Panc1 (cell line): Measurements from ENCODE around the gene TMUB2. TPM values are rescaled to one million over a fixed set of nuclear protein-coding genes. Genes with fewer than 3 reads are reported as not detected.

Experiments
- ATAC-seq: fragments of 200-7000 bp; cut with Tn5 transposase; 2 replicates; pipeline ENCODE4 v1.9.1; 2020; ENCODE audit warnings: mild to moderate bottlenecking, moderate library complexity
- BruUV-seq: library from RNA; stranded (reverse); fragments of 400-500 nt; replicated peaks from 2 replicates; lab custom pipeline; 2021; lab: Mats Ljungman, UMichigan
- CTCF ChIA-PET: fragments of 300-600 bp; sonication (Branson Sonifier 250); formaldehyde crosslinking; loops from one replicate; lab custom pipeline; 2022; ENCODE audit warnings: antibody characterized with exemption; lab: Charles Lee
- POLR2A ChIA-PET: fragments of 300-600 bp; sonication (Branson Sonifier 250); formaldehyde crosslinking; loops from one replicate; lab custom pipeline; 2022; ENCODE audit warnings: antibody characterized with exemption; lab: Charles Lee
- DNase-seq: peaks from one replicate; pipeline ENCODE4 v3.0.0-alpha.2; 2010; ENCODE audit warnings: low read depth, low spot score
- H3K27ac ChIP-seq: 2 replicates; pipeline ENCODE4 v1.5.1; 2011; ENCODE audit warnings: mild to moderate bottlenecking, low read length, inconsistent platforms
- H3K27me3 ChIP-seq: fragments of 200-500 bp; sonication (Bioruptor generic); 2 replicates; pipeline ENCODE4 v1.6.0; 2014; ENCODE audit warnings: low read length, inconsistent platforms; ENCODE audit not compliant: control insufficient read depth, insufficient read depth
- H3K36me3 ChIP-seq: fragments of 200-500 bp; sonication (Bioruptor generic); 2 replicates; pipeline ENCODE4 v1.5.1; 2014; ENCODE audit warnings: inconsistent platforms, mild to moderate bottlenecking, low read length, moderate library complexity; ENCODE audit not compliant: control insufficient read depth, insufficient read depth
- H3K4me1 ChIP-seq: 2 replicates; pipeline ENCODE4 v1.5.1; 2011; ENCODE audit warnings: inconsistent platforms, mild to moderate bottlenecking, low read length, moderate library complexity; ENCODE audit not compliant: control insufficient read depth, insufficient read depth
- H3K4me3 ChIP-seq, 2 experiments: 2 replicates each; pipeline ENCODE4 v1.5.1; 2011 to 2012; ENCODE audit warnings: low read depth in 2 of 2, low read length in 2 of 2, mild to moderate bottlenecking in 2 of 2, inconsistent platforms in 1 of 2, moderate library complexity in 1 of 2
- H3K9me3 ChIP-seq: fragments of 200-500 bp; sonication (Bioruptor generic); 2 replicates; pipeline ENCODE4 v1.5.1; 2014; ENCODE audit warnings: low read depth, mild to moderate bottlenecking, inconsistent platforms, low read length, moderate library complexity; ENCODE audit not compliant: control insufficient read depth, insufficient read depth
- POLR2AphosphoS5 ChIP-seq: IDR thresholded peaks from 2 replicates; pipeline ENCODE4 v1.6.1; 2012; ENCODE audit warnings: mild to moderate bottlenecking, low read depth, low read length, moderate library complexity
- SIN3A ChIP-seq: IDR thresholded peaks from 2 replicates; pipeline ENCODE4 v1.6.1; 2012; ENCODE audit warnings: low read depth, mild to moderate bottlenecking, low read length, moderate library complexity, borderline replicate concordance; ENCODE audit not compliant: insufficient read depth
- TCF7L2 ChIP-seq: IDR thresholded peaks from 2 replicates; pipeline ENCODE4 v1.6.1; 2011; ENCODE audit warnings: mild to moderate bottlenecking, low read depth, low read length, inconsistent platforms
- in situ Hi-C: cut with HindIII; loops from 2 replicates; pipeline ENCODE4 v1.10.0; 2016; ENCODE audit warnings: low sequenced_read_pairs, low pct_unique_long_range_greater_than_20kb
- intact Hi-C: fragments of 100-400 bp; cut with micrococcal nuclease; formaldehyde crosslinking; loops from one replicate; pipeline ENCODE4 v1.10.0; 2022; ENCODE audit not compliant: unreplicated experiment
- total RNA-seq: library from RNA; stranded (reverse); gene quantifications from one replicate; pipeline ENCODE4 v1.2.1, GENCODE V29; 2021; ENCODE audit not compliant: unreplicated experiment
- TF ChIP-seq, protein P1 (sequence below): fragments of 450-650 bp; IDR thresholded peaks from 2 replicates; pipeline ENCODE4 v1.5.1; 2017; ENCODE audit warnings: mild to moderate bottlenecking
- TF ChIP-seq, protein P2 (sequence below), 2 experiments: IDR thresholded peaks; 2 replicates each; pipeline ENCODE4 v1.6.1; 2011 to 2012; ENCODE audit warnings: low read depth in 2 of 2, control low read depth in 1 of 2, low read length in 1 of 2, mild to moderate bottlenecking in 1 of 2, moderate library complexity in 1 of 2; ENCODE audit not compliant: insufficient read depth in 1 of 2

The TMUB2 gene
- total RNA-seq, 1 experiment from 2014 or later: 30.7 TPM

DNA sequence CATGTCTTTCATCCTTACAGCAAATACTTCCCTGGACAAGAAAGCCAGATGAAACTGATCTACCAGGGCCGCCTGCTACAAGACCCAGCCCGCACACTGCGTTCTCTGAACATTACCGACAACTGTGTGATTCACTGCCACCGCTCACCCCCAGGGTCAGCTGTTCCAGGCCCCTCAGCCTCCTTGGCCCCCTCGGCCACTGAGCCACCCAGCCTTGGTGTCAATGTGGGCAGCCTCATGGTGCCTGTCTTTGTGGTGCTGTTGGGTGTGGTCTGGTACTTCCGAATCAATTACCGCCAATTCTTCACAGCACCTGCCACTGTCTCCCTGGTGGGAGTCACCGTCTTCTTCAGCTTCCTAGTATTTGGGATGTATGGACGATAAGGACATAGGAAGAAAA is 3.7 kb downstream of the TMUB2 start:
- POLR2A ChIA-PET: no interaction called here
- no peak for DNase-seq
- in situ Hi-C loops: no loop called here
- CTCF ChIA-PET: interaction anchor here (0.6 kb wide), 1 partner anchor 425 kb away, joined by 5 read pairs; no protein-coding TSS in a partner anchor
- ATAC-seq: no peak
- no peak overlapping the region for H3K4me3 ChIP-seq
- H3K9me3 ChIP-seq: no peaks in the 10 kb centered on the region
- BruUV-seq: no TSS peak
- intact Hi-C loops: no loop called here
- no peaks in the 10 kb centered on the region for H3K27me3 ChIP-seq
- TF ChIP-seq, protein P1, sequence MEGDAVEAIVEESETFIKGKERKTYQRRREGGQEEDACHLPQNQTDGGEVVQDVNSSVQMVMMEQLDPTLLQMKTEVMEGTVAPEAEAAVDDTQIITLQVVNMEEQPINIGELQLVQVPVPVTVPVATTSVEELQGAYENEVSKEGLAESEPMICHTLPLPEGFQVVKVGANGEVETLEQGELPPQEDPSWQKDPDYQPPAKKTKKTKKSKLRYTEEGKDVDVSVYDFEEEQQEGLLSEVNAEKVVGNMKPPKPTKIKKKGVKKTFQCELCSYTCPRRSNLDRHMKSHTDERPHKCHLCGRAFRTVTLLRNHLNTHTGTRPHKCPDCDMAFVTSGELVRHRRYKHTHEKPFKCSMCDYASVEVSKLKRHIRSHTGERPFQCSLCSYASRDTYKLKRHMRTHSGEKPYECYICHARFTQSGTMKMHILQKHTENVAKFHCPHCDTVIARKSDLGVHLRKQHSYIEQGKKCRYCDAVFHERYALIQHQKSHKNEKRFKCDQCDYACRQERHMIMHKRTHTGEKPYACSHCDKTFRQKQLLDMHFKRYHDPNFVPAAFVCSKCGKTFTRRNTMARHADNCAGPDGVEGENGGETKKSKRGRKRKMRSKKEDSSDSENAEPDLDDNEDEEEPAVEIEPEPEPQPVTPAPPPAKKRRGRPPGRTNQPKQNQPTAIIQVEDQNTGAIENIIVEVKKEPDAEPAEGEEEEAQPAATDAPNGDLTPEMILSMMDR: no peak
- TF ChIP-seq SIN3A (no peak), TCF7L2 (no peak), POLR2AphosphoS5 (no peak)
- TF ChIP-seq, protein P2, sequence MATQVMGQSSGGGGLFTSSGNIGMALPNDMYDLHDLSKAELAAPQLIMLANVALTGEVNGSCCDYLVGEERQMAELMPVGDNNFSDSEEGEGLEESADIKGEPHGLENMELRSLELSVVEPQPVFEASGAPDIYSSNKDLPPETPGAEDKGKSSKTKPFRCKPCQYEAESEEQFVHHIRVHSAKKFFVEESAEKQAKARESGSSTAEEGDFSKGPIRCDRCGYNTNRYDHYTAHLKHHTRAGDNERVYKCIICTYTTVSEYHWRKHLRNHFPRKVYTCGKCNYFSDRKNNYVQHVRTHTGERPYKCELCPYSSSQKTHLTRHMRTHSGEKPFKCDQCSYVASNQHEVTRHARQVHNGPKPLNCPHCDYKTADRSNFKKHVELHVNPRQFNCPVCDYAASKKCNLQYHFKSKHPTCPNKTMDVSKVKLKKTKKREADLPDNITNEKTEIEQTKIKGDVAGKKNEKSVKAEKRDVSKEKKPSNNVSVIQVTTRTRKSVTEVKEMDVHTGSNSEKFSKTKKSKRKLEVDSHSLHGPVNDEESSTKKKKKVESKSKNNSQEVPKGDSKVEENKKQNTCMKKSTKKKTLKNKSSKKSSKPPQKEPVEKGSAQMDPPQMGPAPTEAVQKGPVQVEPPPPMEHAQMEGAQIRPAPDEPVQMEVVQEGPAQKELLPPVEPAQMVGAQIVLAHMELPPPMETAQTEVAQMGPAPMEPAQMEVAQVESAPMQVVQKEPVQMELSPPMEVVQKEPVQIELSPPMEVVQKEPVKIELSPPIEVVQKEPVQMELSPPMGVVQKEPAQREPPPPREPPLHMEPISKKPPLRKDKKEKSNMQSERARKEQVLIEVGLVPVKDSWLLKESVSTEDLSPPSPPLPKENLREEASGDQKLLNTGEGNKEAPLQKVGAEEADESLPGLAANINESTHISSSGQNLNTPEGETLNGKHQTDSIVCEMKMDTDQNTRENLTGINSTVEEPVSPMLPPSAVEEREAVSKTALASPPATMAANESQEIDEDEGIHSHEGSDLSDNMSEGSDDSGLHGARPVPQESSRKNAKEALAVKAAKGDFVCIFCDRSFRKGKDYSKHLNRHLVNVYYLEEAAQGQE (IDR thresholded peaks at IDR 0.05; ENCODE audit: insufficient read depth in 1 of 2, low read depth in 2 of 2, low read length in 1 of 2): no peak
- H3K36me3 ChIP-seq: no peaks in the 10 kb centered on the region; the same call in none of the 2 replicates
- H3K4me1 ChIP-seq: peaks cover 17% of the 10 kb centered on the region
- no peak overlapping the region for H3K27ac ChIP-seq

DNA sequence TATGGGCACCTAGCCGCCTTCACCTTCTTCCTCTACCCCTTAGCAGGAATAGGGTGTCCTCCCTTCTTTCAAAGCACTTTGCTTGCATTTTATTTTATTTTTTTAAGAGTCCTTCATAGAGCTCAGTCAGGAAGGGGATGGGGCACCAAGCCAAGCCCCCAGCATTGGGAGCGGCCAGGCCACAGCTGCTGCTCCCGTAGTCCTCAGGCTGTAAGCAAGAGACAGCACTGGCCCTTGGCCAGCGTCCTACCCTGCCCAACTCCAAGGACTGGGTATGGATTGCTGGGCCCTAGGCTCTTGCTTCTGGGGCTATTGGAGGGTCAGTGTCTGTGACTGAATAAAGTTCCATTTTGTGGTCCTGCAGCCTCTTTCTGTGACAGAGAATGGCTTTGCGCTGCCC is 4.6 kb downstream of the TMUB2 start:
- intact Hi-C loops: no loop called here
- CTCF ChIA-PET: no interaction called here

More for the DNA sequence above, 4.6 kb downstream of the TMUB2 start:
- no peaks in the 10 kb centered on the region for H3K27me3 ChIP-seq
- TF ChIP-seq TCF7L2 (no peak), POLR2AphosphoS5 (no peak), SIN3A (no peak)
- TF ChIP-seq, protein P1: no peak
- TF ChIP-seq, protein P2 (IDR thresholded peaks at IDR 0.05; ENCODE audit: insufficient read depth in 1 of 2, low read depth in 2 of 2, low read length in 1 of 2): no peak
- BruUV-seq: no TSS peak
- DNase-seq (no peak), ATAC-seq (no peak)
- no peak overlapping the region for H3K4me3 ChIP-seq
- in situ Hi-C loops: no loop called here
- no peaks in the 10 kb centered on the region; the same call in none of the 2 replicates for H3K36me3 ChIP-seq
- no peaks in the 10 kb centered on the region for H3K9me3 ChIP-seq
- POLR2A ChIA-PET: interaction anchor here (0.6 to 0.7 kb wide), 2 partner anchors 319 to 935 kb away, joined by 6 to 8 read pairs; no protein-coding TSS in a partner anchor
- no peak overlapping the region for H3K27ac ChIP-seq
- peaks cover 17% of the 10 kb centered on the region for H3K4me1 ChIP-seq
